ENCODE data around the gene POMC.

GRCh38 chr2:25213229-25213628, 44.8 kb upstream of the POMC start:
- TF ChIP-seq CTCF (IDR thresholded peaks at IDR 0.05; ENCODE audit: borderline replicate concordance, extremely low read depth, low read length, poor library complexity, severe bottlenecking) (no peak), EZH2 (IDR thresholded peaks at IDR 0.05; ENCODE audit: borderline replicate concordance, low read depth, low read length, severe bottlenecking) (no peak)

All from DND-41 (cell line).